GM18498 (cell line): ENCODE data around the gene REEP1.
"Not testable (repeated sequence)": the region's sequence is repeated elsewhere in the genome, so short reads cannot be mapped to it uniquely, and the experiment has no call there.

Experiments used
- ATAC-seq: cut with Tn5 transposase; IDR thresholded peaks from one replicate; pipeline ENCODE4 v1.9.1; 2021; ENCODE audit warnings: mild to moderate bottlenecking, moderate library complexity; ENCODE audit not compliant: unreplicated experiment

Gene REEP1

DNA sequence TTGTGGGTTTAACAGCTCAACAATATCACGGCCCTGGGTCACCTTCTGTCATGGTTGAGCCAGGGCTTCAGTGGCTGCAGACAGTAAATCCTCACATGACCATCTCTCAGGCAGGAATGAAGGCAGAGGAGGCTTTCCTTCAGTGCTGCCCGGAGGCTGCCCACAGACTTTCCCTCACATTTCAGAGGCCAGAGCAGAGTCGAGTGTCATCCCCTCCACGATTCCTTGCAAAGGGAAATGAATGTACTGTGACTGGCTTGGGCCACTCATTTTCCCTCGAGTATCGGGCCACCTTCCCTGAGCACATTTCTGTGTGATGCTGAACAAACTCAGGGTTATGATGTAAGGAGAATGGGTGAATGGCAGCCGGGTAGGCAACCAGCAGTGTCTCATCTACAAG, 10.0 kb upstream of the REEP1 start:
- ATAC-seq = no peak

DNA sequence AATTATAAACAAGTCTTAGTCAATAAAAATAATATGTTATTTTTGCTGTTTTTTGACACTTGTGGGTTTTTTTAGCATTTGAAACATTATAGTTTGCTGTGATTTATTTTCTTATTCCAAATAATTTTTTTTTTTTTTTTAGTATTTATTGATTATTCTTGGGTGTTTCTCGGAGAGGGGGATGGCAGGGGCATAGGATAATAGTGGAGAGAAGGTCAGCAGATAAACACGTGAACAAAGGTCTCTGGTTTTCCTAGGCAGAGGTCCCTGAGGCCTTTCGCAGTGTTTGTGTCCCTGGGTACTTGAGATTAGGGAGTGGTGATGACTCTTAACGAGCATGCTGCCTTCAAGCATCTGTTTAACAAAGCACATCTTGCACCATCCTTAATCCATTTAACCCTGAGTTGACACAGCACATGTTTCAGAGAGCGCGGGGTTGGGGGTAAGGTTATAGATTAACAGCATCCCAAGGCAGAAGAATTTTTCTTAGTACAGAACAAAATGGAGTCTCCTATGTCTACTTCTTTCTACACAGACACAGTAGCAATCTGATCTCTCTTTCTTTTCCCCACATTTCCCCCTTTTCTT, 8.5 kb upstream of the REEP1 start:
- not testable (repeated sequence) for ATAC-seq

DNA sequence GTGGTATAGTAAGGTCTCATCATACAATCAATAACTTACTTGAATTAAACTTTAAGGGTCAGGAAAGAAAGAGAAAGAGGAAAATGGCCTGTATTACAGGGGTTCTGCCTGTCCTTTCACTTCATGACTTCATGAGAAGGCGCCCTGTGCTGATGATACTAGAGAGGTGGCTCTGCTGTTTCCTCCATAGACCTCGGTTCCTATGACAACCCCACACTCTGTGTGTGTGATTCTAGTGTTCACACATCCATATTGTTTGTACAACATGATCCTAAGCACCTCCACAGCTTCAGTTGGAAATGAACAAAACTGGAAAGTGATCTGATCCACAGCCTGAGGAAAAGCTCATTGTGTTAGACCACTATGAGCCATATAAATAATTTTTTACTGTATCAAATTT, 7.0 kb upstream of the REEP1 start:
- ATAC-seq = no peak

DNA sequence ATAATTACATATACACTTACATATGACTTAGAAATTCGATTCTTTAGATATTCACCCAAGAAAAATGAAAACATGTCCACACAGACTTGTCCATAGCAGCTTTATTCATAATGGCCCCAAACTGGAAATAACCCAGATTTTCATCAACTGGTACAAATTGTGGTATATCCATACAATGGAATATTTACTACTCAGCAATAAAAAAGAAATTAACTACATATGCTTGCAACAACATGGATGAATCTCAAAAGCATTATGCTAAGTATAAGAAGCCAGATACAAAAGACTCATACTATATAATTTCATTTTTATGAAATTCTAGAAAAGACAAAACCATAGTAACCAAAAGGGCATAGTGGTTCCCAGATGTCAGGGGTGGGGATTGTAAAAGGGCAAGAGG, 5.1 kb upstream of the REEP1 start:
- ATAC-seq = no peak

DNA sequence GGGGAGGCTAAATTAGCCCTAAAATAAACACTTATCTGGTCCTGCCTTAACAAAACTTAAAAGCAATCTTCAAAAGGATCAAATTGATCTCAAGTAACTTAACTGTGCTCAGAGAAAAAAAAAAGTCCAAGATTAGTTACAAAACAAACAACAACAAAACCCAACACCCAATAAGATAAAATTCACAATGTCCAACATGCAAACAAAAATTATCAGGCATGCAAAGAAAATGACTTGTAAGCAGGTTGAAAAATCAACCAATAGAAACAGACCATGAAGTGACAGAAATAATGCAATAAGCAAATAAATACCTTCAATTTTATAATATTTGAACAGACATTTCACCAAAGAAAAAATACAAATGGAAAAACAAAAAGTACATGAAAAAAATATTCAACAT, 4.0 kb upstream of the REEP1 start:
- no peak for ATAC-seq

DNA sequence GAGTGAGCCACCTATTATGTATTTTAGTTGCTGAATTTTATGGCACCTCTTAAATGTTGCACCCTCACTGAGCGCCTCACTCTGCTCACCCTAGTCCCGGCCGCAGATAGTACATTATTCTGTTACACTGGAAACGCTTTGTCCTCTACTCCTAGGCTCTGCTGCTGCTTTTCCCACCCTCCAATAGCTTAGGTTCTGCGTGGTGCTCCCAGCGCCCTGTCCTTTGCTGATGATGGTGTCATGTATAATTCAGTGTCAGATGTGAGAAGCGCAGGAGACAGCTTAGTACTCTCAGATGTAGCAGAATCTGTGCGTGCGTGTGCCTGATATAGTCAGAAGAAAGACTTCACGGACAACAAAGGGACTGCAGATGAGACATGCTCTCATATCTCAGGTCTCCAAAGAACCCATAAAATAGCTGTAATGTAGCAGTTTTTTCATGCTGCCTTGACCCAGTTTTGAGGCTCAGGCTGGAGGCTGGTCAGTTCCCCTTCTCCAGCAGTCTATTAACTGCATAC, 1.4 kb upstream of the REEP1 start:
- ATAC-seq = no peak

DNA sequence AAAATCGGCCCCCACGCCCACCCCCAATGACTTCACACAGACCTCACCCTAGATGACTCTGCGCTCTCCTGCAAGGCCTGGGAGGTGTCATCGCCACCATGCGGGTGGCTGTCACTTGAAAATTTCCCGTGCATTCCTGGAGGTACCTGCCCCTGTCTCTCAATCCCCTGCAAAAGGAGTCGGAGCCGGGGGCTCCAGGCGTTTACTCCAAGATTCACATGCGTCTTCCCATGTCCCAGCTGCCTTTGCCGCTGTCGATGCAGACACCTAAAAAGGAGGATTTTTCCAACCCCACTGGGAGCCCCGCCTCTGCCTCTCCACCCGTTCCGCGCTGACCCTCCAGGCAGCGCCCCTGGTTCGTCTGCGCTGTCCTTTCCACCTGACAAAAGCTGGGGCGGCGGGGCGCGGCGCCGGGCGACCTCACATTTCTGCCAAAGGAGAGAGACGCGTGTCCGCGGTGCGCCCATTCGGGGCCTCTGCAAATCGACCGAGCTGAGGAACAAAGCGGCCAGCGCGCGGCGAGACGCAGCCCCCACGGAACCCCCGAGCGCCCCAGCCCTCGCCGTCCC, 667 bp downstream of the REEP1 start:
- no peak for ATAC-seq

DNA sequence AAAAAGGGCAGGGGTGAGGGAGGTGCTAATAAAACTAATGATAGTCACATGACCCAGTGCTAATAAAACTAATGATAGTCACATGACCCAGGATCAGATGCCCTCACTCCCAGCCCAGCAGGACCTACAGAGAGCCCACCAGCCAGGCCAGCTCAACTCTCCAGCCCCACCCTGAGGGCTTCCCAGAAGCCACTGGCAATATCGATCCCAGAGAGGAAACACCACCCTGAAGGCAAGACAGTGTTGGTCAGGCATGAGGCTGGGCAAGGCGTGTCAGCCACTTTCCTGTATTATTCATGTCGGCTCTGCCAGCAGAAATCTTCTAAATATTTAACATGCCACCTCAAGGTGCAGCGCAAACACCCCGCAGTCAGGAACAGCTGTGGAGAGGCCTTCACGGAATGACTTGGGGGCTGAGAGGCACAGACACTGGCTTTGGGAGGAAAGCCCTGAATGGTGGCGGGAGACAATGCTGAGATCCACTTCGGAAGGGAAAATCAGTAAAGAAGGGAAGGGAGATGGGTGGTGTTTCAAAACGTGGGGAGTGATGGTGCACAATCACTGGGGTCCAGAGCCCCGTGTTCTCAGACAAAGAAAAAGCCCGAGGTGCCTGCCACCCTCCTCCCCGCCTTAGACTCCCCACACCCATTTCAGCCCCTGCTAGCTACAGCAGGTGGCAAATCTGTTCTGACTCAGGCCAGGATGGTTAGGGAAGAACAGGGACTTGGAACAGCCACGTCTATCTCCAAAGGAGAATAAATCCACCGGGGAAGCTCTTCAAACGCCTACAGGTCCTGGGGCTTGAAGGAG, 1.4 kb downstream of the REEP1 start:
- ATAC-seq = no peak

DNA sequence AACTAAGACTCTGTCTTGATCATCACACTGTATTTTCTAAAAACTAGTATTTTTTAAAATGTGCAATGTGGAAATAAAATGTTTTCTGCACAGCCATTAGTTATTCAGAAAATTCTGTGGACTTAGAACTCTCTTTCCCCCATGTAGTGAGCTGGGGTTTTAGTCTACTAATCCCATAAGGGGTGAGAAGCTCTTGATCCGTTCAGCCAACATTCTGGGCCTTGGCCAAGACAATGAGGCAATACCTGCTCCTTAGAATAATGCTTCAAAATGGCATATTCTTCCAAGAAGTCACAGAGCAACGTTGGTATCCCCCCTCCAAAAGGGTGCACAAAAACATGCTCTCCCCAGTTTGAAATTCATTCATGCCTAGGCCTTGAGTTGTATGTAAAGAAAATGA, 4.0 kb downstream of the REEP1 start:
- no peak for ATAC-seq

DNA sequence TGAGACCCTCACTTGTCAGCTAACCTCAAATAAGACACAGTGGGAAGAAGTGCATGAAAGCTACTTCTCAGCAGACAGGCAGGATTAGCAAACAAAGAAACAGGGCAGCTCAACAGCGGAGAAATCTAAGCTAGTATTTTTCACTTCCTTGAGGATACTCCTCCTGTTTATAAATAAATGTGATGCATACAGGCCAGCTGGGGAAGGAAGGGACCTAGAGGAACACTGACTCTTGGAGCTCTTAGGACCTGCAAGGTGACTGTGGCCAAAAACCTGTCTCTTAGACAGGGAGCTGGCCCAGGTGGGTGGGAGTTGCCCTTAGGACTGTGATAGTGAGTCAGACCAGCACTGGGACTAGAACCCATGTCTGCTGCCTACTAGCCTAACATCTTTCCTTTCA, 4.8 kb downstream of the REEP1 start:
- ATAC-seq = no peak

DNA sequence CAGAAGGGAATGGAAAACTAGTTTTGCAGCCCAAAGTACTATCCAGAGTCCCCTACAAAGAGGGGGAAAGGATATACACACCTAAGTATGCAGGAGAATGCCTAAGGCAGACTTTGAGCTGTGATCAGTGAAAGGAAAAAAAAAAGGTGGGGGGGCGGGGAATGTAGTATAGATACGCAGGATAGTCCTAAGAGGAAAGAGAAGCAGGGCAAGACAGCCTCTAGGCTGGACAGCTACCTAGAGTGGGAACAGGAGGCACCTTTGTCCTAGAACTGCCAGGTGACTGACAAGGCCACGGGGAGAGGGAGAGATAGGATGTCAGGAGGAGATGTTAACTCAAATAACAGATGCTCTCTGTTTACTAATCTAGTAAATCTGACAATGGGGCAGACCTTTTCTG, 6.0 kb downstream of the REEP1 start:
- no peak for ATAC-seq

DNA sequence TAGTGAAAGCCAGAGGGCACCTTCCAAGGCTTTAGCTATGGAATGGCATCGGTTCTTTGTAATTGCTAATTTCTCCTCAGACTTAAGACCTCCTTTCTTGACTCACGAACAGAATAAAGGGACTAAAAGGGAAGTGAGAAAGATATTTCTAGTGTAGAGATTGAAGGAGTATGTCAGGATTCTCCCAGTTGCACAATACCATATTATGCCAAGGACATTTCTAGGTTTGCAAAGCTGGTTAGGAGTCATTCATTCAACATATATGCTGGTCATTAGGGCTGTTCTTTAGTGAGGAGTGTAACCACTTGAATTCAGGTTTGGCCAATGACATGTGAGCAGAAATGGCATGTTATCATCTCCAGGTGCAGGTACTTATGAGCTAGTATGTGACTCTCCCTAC, 7.4 kb downstream of the REEP1 start:
- no peak for ATAC-seq

DNA sequence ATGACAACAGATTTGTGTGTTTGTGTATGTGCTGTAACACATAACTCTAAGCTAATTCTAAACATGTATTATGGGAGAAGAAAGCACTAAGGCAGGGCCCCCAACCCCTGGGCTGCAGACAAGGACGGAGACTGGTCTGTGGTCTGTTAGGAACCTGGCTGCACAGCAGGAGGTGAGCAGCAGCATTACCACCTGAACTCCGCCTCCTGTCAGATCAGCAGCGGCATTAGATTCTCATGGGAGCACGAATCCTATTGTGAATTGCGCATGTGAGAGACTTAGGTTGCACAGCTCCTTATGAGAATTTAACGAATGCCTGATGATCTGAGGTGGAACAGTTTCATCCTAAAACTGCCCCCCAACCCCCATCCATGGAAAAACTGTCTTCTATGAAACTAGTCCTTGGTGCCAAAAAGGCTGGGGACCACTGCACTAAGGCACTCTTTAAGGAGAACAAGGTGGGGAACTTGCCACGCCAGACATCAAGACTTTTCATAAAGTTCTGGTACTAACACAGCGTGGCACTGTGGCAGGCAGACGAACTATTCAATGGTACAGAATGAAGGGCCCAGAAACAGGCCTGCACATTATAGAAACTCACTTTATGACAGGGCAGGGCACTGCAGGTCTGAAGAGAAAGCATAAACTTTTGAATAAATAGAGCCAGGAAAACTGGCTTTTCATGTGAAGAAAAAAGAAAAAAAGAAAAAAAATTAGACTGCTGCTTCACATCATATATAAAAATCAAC, 14.0 kb downstream of the REEP1 start:
- no peak for ATAC-seq

DNA sequence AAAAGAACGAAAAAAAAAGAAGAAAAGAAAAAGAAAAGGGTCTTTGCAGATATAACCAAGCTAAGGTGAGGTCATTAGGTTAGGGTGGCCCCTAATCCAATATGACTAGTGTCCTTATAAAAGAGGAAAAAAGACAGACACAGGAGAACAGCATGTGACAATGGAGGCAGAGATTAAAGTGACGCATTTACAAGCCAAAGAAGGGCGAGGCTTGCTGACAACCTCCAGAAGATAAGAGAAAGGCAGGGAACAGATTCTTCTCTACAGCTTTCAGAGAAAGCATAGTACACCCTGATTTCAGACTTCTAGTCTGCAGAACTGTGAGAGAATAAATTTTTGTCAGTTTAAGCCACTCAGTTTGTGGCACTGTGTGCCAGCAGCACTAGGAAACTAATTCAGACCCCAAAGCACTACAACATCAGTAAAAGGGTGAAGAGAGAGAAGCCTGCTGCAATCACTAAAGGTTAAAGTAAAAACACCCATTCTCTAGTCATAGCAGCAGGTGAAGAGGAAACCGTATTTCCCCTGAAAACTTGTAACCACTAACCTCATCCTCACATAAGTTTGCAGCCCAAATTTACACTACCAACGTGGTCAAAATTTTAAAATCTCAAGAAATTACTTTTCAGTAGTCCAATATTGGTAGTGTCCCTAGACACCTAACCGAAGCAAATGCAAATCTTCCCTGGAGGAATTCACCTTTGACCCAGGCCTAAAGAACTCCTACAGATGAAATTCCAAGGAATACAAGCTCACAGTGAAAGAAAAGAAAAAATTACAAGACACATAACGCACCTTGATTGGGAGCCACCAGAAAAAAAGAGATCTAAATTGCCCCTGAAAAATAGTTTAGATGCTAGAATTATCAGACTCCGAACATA, 17.5 kb downstream of the REEP1 start:
- ATAC-seq = no peak

DNA sequence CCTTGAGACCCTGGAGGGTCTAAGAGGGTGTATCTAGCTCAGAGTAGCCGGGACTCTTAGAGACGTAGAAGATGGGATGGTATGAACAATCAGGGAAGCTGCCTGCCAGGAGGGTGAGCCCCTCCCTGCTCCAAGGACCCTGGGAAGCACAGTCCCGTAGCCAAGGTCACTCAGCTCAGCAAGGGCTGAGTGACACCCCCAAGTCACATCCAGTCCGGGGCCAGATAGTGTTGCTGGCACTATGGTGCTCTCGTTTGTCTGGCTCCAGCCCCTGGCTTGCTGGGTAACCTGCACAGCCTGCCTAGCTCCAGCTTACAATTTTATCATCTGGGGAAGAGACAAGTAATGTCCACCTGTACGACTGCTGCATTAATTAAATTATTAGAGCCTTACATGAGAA, 22.3 kb downstream of the REEP1 start:
- ATAC-seq = no peak

DNA sequence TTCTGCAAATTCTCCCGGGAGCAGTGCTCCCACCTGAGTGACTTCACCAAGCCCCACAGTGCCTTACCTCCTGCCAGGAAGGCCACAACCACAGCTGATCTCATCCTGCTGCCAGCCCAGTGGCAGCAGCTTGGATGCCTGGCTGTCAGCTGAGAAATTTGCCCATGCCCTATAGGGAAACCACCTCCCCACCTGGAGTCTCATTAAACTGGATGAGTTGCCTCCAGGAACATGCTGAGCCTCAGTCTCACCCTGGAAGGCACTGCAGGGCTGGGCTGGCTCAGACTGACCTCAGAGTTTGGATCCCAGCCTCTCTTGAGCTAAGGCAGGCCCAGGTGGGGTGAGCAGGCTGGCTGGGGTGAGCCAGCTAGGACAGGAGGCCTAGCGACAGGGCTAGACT, 23.3 kb downstream of the REEP1 start:
- no peak for ATAC-seq

DNA sequence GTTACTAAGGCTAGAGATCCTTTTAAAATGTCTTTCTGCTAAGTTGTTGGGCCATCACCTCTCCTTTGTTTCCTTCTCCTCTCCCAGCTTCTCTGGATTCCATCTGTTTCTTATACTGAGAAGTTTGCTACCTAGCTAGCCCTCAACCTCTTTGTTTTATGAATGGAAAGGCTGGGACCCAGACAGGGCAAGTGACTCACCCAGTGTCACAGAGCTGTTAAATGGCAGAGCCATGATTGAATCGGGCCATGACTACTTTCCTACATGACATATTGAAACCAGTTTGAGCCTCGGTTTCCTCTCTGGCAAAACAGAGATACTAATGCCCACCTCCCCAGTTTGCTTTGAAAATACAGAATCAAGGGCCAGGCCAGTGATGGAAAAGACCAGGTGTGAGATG, 24.1 kb downstream of the REEP1 start:
- ATAC-seq = no peak

DNA sequence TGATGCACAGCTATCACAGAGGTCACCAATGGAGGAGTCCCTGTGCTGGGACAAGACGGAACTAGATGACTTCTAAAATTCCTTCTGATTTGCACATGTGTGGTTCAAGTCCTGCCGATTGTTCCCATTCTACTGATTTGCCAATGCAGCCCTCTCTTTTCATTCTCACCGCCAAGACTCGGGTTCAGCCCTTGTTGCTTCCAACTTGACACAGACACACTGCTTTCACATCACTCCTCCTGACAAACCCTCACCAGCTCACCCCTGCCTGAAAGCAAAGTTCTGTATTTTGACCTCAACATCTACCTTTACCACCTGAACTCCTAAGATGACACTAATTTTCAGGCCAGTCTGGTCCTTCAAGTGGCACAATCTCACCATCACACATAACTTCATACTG, 25.5 kb downstream of the REEP1 start:
- ATAC-seq = no peak

DNA sequence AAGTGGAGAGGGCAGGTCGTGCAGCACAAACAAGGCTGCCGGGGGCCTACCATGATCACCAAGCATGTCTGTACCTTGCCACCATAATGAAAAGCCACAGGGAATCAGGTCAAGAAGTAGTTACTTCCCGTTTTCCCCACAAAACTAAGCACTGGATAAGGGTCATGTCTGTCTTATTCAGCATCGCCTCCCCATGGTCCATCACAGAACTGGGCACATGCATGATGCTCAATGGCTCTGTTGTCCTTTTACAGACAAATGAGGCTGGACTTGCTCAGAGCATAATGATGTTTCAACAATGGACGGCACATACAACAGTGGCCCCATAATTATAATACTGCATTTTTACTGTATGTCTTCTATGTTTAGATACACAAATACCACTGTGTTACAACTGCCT, 27.5 kb downstream of the REEP1 start:
- no peak for ATAC-seq

DNA sequence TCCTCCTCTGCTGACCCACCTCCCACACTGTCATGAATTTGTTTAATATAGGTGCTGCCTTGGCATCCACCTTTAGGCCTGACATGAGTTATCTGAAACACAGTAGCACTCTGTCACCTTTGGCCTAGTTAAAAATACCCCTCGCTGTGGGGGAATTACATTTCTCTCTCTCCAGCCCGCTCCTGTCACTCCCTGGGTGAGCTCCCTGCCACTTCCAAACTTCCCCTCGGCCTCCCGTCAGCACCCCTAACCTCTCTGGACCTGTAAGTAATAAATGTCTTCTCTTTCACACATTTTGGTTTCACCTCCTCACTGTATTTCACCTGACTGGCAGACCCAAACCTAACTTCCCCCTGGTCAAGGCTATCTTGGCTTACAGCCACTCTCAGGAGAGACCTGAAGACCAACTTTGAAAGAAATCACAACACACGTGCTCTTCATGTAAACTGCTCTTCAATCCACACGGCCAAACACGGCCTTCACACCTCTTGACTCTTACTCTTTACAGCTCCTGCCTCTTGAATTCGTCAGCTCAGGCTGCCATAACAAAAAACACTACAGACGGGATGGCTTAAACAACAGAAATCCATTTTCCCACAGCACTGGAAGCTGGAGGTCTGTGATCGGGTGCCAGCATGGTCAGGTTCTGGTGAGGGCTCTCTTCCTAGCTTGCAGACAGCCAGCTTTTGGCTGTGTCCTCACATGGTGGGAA, 28.3 kb downstream of the REEP1 start:
- ATAC-seq = no peak
